NB4 (cell line): ENCODE measurements around the gene MAMDC4.

ENCODE experiments used
- DNase-seq: peaks from one replicate; pipeline ENCODE4 v3.0.0; 2010; ENCODE audit warnings: low read depth
- H3K4me3 ChIP-seq: one replicate; pipeline ENCODE4 v1.5.1; 2011; ENCODE audit warnings: mild to moderate bottlenecking, low read depth, low read length, moderate library complexity
- CTCF ChIP-seq: IDR thresholded peaks from one replicate; pipeline ENCODE4 v1.5.1; 2012; ENCODE audit warnings: low read depth, low read length
- MAX ChIP-seq: IDR thresholded peaks from 2 replicates; pipeline ENCODE4 v1.6.1; 2011; ENCODE audit warnings: low read depth, low read length
- MYC ChIP-seq: IDR thresholded peaks from 2 replicates; pipeline ENCODE4 v1.6.1; 2011; ENCODE audit warnings: low read depth, low read length
- POLR2A ChIP-seq: IDR thresholded peaks from 2 replicates; pipeline ENCODE4 v1.6.1; 2011; ENCODE audit warnings: mild to moderate bottlenecking; ENCODE audit not compliant: insufficient read length; ENCODE audit errors: extremely low read depth

MAMDC4 gene

GRCh38 chr9:136847826-136848392 lies 4.2 kb upstream of the MAMDC4 start:
- DNase-seq, result peak; percentile 90
- TF ChIP-seq MYC (peak; percentile 67), CTCF (no peak), MAX (peak; percentile 70; the same call in 1 of the 2 replicates), POLR2A (peak; percentile 85)
- H3K4me3 ChIP-seq, result peak overlapping the region; percentile 92

GRCh38 chr9:136848393-136849037 lies 3.6 kb upstream of the MAMDC4 start:
- no peak for TF ChIP-seq CTCF
- TF ChIP-seq MAX, result no peak
- TF ChIP-seq MYC, result no peak
- TF ChIP-seq POLR2A, result no peak
- peak overlapping the region; percentile 92 for H3K4me3 ChIP-seq
- peak; percentile 70 for DNase-seq

- DNase-seq, result peak; percentile 99
- TF ChIP-seq CTCF, result no peak
- TF ChIP-seq POLR2A, result peak; percentile 83
- peak; percentile 78 for TF ChIP-seq MYC
- peak; percentile 94 for TF ChIP-seq MAX
- H3K4me3 ChIP-seq, result peak within 1 kb of the TSS; percentile 92
Observed at GRCh38 chr9:136849038-136849959, 2.8 kb upstream of the MAMDC4 start, which contains the start of gene PHPT1. Gene PHPT1 (plus strand): TSS chr9:136849409. CDS start chr9:136849431, 22 bp downstream.

GRCh38 chr9:136849960-136850865 lies 1.9 kb upstream of the MAMDC4 start:
- no peak for DNase-seq
- TF ChIP-seq POLR2A (no peak), MYC (no peak), CTCF (no peak), MAX (no peak)
- H3K4me3 ChIP-seq, result peak overlapping the region; percentile 59
